Neural cell (in vitro differentiated cells): ENCODE data around the gene SPOCD1. TPM values are rescaled to one million over a fixed set of nuclear protein-coding genes. Genes with fewer than 3 reads are reported as not detected.

Experiments
- H2AFZ ChIP-seq: fragments of 200-600, 300-800 bp; sonication (generic), shearing (Covaris generic); 2 replicates; pipeline ENCODE4 v1.6.0; 2014; ENCODE audit warnings: low read depth, mild to moderate bottlenecking, antibody characterized with exemption, low read length, moderate library complexity
- H3F3A ChIP-seq: fragments of 200-600 bp; shearing (Covaris generic); 2 replicates; pipeline ENCODE4 v1.6.1; 2016; ENCODE audit warnings: mild to moderate bottlenecking, moderate library complexity, mixed read lengths, antibody characterized with exemption, low read length; ENCODE audit not compliant: insufficient read depth, poor library complexity, severe bottlenecking
- H3K27ac ChIP-seq: fragments of 200-600, 300-800 bp; sonication (generic), shearing (Covaris generic); 2 replicates; pipeline ENCODE4 v1.5.1; 2014; ENCODE audit warnings: mild to moderate bottlenecking, low read length, moderate library complexity
- H3K27me3 ChIP-seq: fragments of 300-800, 200-600 bp; sonication (generic), shearing (Covaris generic); 2 replicates; pipeline ENCODE4 v1.6.0; 2014; ENCODE audit warnings: mild to moderate bottlenecking, low read depth, low read length, moderate library complexity; ENCODE audit not compliant: insufficient read depth
- H3K36me3 ChIP-seq: fragments of 300-800, 200-600 bp; sonication (generic), shearing (Covaris generic); 2 replicates; pipeline ENCODE4 v1.5.1; 2014; ENCODE audit warnings: mild to moderate bottlenecking, antibody characterized with exemption, low read length, moderate library complexity; ENCODE audit not compliant: insufficient read depth
- H3K4me2 ChIP-seq: fragments of 300-800, 200-600 bp; sonication (generic), shearing (Covaris generic); 2 replicates; pipeline ENCODE4 v1.6.0; 2014; ENCODE audit warnings: mild to moderate bottlenecking, low read length
- H3K4me3 ChIP-seq: fragments of 300-800, 200-600 bp; sonication (generic), shearing (Covaris generic); 2 replicates; pipeline ENCODE4 v1.5.1; 2014; ENCODE audit warnings: mild to moderate bottlenecking, low read length, moderate library complexity
- H3K79me2 ChIP-seq: fragments of 200-600 bp; shearing (Covaris generic); replicated peaks from 2 replicates; pipeline ENCODE4 v1.6.0; 2014; ENCODE audit warnings: mild to moderate bottlenecking, low read length, moderate library complexity; ENCODE audit not compliant: insufficient read depth
- H3K9ac ChIP-seq: fragments of 300-800, 200-600 bp; sonication (generic), shearing (Covaris generic); 2 replicates; pipeline ENCODE4 v1.6.1; 2016; ENCODE audit warnings: mild to moderate bottlenecking, low read length, mixed read lengths
- H3K9me2 ChIP-seq: fragments of 200-600 bp; shearing (Covaris generic); 2 replicates; pipeline ENCODE4 v1.6.1; 2016; ENCODE audit warnings: mild to moderate bottlenecking, low read length, mixed read lengths; ENCODE audit not compliant: insufficient read depth
- H3K9me3 ChIP-seq: fragments of 200-600, 300-800 bp; sonication (generic), shearing (Covaris generic); 2 replicates; pipeline ENCODE4 v1.6.1; 2016; ENCODE audit warnings: mild to moderate bottlenecking, mixed run types, low read length, moderate library complexity, mixed read lengths
- H4K20me1 ChIP-seq: fragments of 200-600 bp; shearing (Covaris generic); 2 replicates; pipeline ENCODE4 v1.6.1; 2016; ENCODE audit warnings: mild to moderate bottlenecking, mixed run types; ENCODE audit not compliant: insufficient read depth
- EP300 ChIP-seq: fragments of 450-650 bp; conservative IDR thresholded peaks from 2 replicates; pipeline ENCODE4 v1.6.1; 2014; ENCODE audit warnings: antibody characterized with exemption, mild to moderate bottlenecking, moderate library complexity; ENCODE audit not compliant: poor library complexity, severe bottlenecking
- EZH2 ChIP-seq: fragments of 200-600, 300-800 bp; shearing (Covaris generic), sonication (generic); IDR thresholded peaks from 2 replicates; pipeline ENCODE4 v1.6.1; 2014; ENCODE audit warnings: antibody characterized with exemption, low read length, borderline replicate concordance, mild to moderate bottlenecking; ENCODE audit not compliant: insufficient read depth, poor library complexity, severe bottlenecking
- MXI1 ChIP-seq: fragments of 450-650 bp; conservative IDR thresholded peaks from 2 replicates; pipeline ENCODE4 v1.6.1; 2014; ENCODE audit warnings: antibody characterized with exemption, mild to moderate bottlenecking; ENCODE audit not compliant: poor library complexity, severe bottlenecking
- POLR2AphosphoS5 ChIP-seq: IDR thresholded peaks from 2 replicates; pipeline ENCODE4 v1.6.1; 2012
- RAD21 ChIP-seq: fragments of 450-650 bp; conservative IDR thresholded peaks from 2 replicates; pipeline ENCODE4 v1.6.1; 2014; ENCODE audit warnings: antibody characterized with exemption, mild to moderate bottlenecking, moderate library complexity
- SMC3 ChIP-seq: fragments of 450-650 bp; conservative IDR thresholded peaks from 2 replicates; pipeline ENCODE4 v1.6.1; 2014; ENCODE audit warnings: antibody characterized with exemption, mild to moderate bottlenecking, moderate library complexity; ENCODE audit not compliant: poor library complexity
- TAF1 ChIP-seq: IDR thresholded peaks from 2 replicates; pipeline ENCODE4 v1.6.1; 2012; ENCODE audit warnings: low read depth
- polyA plus RNA-seq: library from polyadenylated mRNA; depleted of rRNA; stranded (reverse); fragments of >200 nt; gene quantifications from 2 replicates; pipeline ENCODE4 v1.2.3, GENCODE V29; 2014
- TF ChIP-seq, protein P1 (sequence below): fragments of 450-650 bp; IDR thresholded peaks from 2 replicates; pipeline ENCODE4 v1.5.1; 2014; ENCODE audit warnings: antibody characterized with exemption, mild to moderate bottlenecking, moderate library complexity; ENCODE audit not compliant: poor library complexity, severe bottlenecking
- TF ChIP-seq, protein P2 (sequence below): IDR thresholded peaks from 2 replicates; pipeline ENCODE4 v1.6.1; 2012; ENCODE audit warnings: borderline replicate concordance

The SPOCD1 gene
- polyA plus RNA-seq, 1 donor from 2014 or later, result not detected

- Histone ChIP-seq H3K9me3 (no peaks in the 10 kb centered on the region), H3K79me2 (no peaks in the 10 kb centered on the region), H3K4me2 (no peak overlapping the region), H3K9me2 (no peaks in the 10 kb centered on the region), H4K20me1 (no peaks in the 10 kb centered on the region), H3K36me3 (no peaks in the 10 kb centered on the region), H3K4me3 (no peak overlapping the region), H3K27ac (no peak overlapping the region), H3K27me3 (no peaks in the 10 kb centered on the region), H3K9ac (no peak overlapping the region), H3F3A (no peaks in the 10 kb centered on the region), H2AFZ (no peak overlapping the region)
- TF ChIP-seq EZH2 (no peak), EP300 (no peak), MXI1 (no peak), POLR2AphosphoS5 (no peak), TAF1 (no peak), RAD21 (no peak), SMC3 (no peak)
- TF ChIP-seq, protein P1, sequence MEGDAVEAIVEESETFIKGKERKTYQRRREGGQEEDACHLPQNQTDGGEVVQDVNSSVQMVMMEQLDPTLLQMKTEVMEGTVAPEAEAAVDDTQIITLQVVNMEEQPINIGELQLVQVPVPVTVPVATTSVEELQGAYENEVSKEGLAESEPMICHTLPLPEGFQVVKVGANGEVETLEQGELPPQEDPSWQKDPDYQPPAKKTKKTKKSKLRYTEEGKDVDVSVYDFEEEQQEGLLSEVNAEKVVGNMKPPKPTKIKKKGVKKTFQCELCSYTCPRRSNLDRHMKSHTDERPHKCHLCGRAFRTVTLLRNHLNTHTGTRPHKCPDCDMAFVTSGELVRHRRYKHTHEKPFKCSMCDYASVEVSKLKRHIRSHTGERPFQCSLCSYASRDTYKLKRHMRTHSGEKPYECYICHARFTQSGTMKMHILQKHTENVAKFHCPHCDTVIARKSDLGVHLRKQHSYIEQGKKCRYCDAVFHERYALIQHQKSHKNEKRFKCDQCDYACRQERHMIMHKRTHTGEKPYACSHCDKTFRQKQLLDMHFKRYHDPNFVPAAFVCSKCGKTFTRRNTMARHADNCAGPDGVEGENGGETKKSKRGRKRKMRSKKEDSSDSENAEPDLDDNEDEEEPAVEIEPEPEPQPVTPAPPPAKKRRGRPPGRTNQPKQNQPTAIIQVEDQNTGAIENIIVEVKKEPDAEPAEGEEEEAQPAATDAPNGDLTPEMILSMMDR, result no peak
- TF ChIP-seq, protein P2, sequence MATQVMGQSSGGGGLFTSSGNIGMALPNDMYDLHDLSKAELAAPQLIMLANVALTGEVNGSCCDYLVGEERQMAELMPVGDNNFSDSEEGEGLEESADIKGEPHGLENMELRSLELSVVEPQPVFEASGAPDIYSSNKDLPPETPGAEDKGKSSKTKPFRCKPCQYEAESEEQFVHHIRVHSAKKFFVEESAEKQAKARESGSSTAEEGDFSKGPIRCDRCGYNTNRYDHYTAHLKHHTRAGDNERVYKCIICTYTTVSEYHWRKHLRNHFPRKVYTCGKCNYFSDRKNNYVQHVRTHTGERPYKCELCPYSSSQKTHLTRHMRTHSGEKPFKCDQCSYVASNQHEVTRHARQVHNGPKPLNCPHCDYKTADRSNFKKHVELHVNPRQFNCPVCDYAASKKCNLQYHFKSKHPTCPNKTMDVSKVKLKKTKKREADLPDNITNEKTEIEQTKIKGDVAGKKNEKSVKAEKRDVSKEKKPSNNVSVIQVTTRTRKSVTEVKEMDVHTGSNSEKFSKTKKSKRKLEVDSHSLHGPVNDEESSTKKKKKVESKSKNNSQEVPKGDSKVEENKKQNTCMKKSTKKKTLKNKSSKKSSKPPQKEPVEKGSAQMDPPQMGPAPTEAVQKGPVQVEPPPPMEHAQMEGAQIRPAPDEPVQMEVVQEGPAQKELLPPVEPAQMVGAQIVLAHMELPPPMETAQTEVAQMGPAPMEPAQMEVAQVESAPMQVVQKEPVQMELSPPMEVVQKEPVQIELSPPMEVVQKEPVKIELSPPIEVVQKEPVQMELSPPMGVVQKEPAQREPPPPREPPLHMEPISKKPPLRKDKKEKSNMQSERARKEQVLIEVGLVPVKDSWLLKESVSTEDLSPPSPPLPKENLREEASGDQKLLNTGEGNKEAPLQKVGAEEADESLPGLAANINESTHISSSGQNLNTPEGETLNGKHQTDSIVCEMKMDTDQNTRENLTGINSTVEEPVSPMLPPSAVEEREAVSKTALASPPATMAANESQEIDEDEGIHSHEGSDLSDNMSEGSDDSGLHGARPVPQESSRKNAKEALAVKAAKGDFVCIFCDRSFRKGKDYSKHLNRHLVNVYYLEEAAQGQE, result no peak
Observed at GRCh38 chr1:31752258-31752657, 63.6 kb downstream of the SPOCD1 start.

- no peaks in the 10 kb centered on the region for H3K36me3 ChIP-seq
- H3K27me3 ChIP-seq, result no peaks in the 10 kb centered on the region
- no peak overlapping the region for H2AFZ ChIP-seq
- no peak overlapping the region for H3K4me3 ChIP-seq
- no peak overlapping the region for H3K4me2 ChIP-seq
- H3K9me3 ChIP-seq, result no peaks in the 10 kb centered on the region
- TF ChIP-seq SMC3 (no peak), TAF1 (no peak), EZH2 (no peak), MXI1 (no peak), POLR2AphosphoS5 (no peak), EP300 (no peak), RAD21 (no peak)
- TF ChIP-seq, protein P1, result no peak
- TF ChIP-seq, protein P2, result no peak
- H4K20me1 ChIP-seq, result no peaks in the 10 kb centered on the region
- H3K27ac ChIP-seq, result no peak overlapping the region
- H3K79me2 ChIP-seq, result no peaks in the 10 kb centered on the region
- H3K9me2 ChIP-seq, result no peaks in the 10 kb centered on the region
- no peaks in the 10 kb centered on the region for H3F3A ChIP-seq
- H3K9ac ChIP-seq, result no peak overlapping the region
Observed at GRCh38 chr1:31751822-31752241, 64.0 kb downstream of the SPOCD1 start.
